Stimulated activated CD4-positive, alpha-beta T cell treated with anti-CD3 and anti-CD28 coated beads, Interleukin-2, amount 100 ng/mL, for 4 hours (primary cell): ENCODE data around the gene HIF1AN.

Source experiments
- DNase-seq: peaks from one replicate; pipeline ENCODE4 v3.0.0-alpha.2; 2020; ENCODE audit warnings: low read depth

Gene HIF1AN

GRCh38 chr10:100522107-100522801 lies 13.5 kb upstream of the HIF1AN start:
- no peak for DNase-seq

GRCh38 chr10:100522945-100523344 lies 12.8 kb upstream of the HIF1AN start:
- no peak for DNase-seq

GRCh38 chr10:100524206-100524605 lies 11.5 kb upstream of the HIF1AN start:
- DNase-seq: no peak

- DNase-seq: no peak
Measured at GRCh38 chr10:100524638-100525037, 11.1 kb upstream of the HIF1AN start.

- no peak for DNase-seq
Measured at GRCh38 chr10:100528123-100528886, 7.4 kb upstream of the HIF1AN start.

- DNase-seq: no peak
Measured at GRCh38 chr10:100528921-100529474, 6.7 kb upstream of the HIF1AN start.

GRCh38 chr10:100529475-100530298 lies 6.1 kb upstream of the HIF1AN start, which contains the start of gene NDUFB8:
NDUFB8 (minus strand) TSS chr10:100529871; CDS start chr10:100529851, 20 bp downstream.
- DNase-seq: peak; percentile 80

GRCh38 chr10:100531761-100532160 lies 4.0 kb upstream of the HIF1AN start:
- no peak for DNase-seq

GRCh38 chr10:100534726-100535125 lies 1.0 kb upstream of the HIF1AN start:
- no peak for DNase-seq

- no peak for DNase-seq
Measured at GRCh38 chr10:100535338-100535714, 417 bp upstream of the HIF1AN start.

- DNase-seq: no peak
Measured at GRCh38 chr10:100537475-100537874, 1.7 kb downstream of the HIF1AN start.

GRCh38 chr10:100544950-100545349 lies 9.2 kb downstream of the HIF1AN start:
- DNase-seq: no peak

- DNase-seq: no peak
Measured at GRCh38 chr10:100551196-100551595, 15.5 kb downstream of the HIF1AN start.

- DNase-seq: no peak
Measured at GRCh38 chr10:100551738-100552137, 16.0 kb downstream of the HIF1AN start.

- no peak for DNase-seq
Measured at GRCh38 chr10:100553929-100554328, 18.2 kb downstream of the HIF1AN start.

GRCh38 chr10:100554902-100555301 lies 19.2 kb downstream of the HIF1AN start:
- DNase-seq: no peak

- no peak for DNase-seq
Measured at GRCh38 chr10:100560248-100560647, 24.5 kb downstream of the HIF1AN start.

GRCh38 chr10:100561005-100561404 lies 25.3 kb downstream of the HIF1AN start:
- no peak for DNase-seq

GRCh38 chr10:100562008-100562672 lies 26.4 kb downstream of the HIF1AN start:
- peak; percentile 71 for DNase-seq

- no peak for DNase-seq
Measured at GRCh38 chr10:100565206-100565985, 29.7 kb downstream of the HIF1AN start.

GRCh38 chr10:100566561-100566960 lies 30.8 kb downstream of the HIF1AN start:
- DNase-seq: no peak
